IMR-90 (cell line): ENCODE results near the gene CTIF. TPM values are rescaled to one million over a fixed set of nuclear protein-coding genes. Genes with fewer than 3 reads are reported as not detected.
A peak's percentile ranks its signal among the peaks of the same experiment; 100 is the strongest.

Experiments
- ATAC-seq: fragments of 200-7000 bp; cut with Tn5 transposase; 2 replicates; pipeline ENCODE4 v1.9.1; 2020; ENCODE audit warnings: low read depth, mild to moderate bottlenecking, moderate library complexity
- BruUV-seq: library from RNA; stranded (reverse); fragments of 400-500 nt; replicated peaks from 2 replicates; lab custom pipeline; 2021; lab: Mats Ljungman, UMichigan
- CTCF ChIA-PET: fragments of 300-600 bp; formaldehyde crosslinking; extraction: SDS; loops from one replicate; lab custom pipeline; 2021; ENCODE audit warnings: antibody characterized with exemption; lab: Yijun Ruan, JAX
- POLR2A ChIA-PET: fragments of 300-600 bp; sonication (Branson Sonifier 250); formaldehyde crosslinking; loops from one replicate; lab custom pipeline; 2022; ENCODE audit warnings: antibody characterized with exemption; ENCODE audit not compliant: unreplicated experiment; lab: Charles Lee
- DNase-seq: peaks from one replicate; pipeline ENCODE4 v3.0.0; 2013
- H2AFZ ChIP-seq: replicated peaks from 2 replicates; pipeline ENCODE3; 2013; ENCODE audit warnings: low read length, mild to moderate bottlenecking; ENCODE audit not compliant: poor library complexity
- H2AK5ac ChIP-seq: 2 replicates; pipeline ENCODE4 v1.6.1; 2013; ENCODE audit warnings: low read depth, low read length, inconsistent platforms
- H2AK9ac ChIP-seq: replicated peaks from 2 replicates; pipeline ENCODE3; 2013; ENCODE audit warnings: mild to moderate bottlenecking, low read depth, low read length, moderate library complexity; ENCODE audit not compliant: poor library complexity
- H2BK120ac ChIP-seq: 2 replicates; pipeline ENCODE4 v1.6.1; 2013; ENCODE audit warnings: low read depth, low read length, inconsistent platforms
- H2BK15ac ChIP-seq: 3 replicates; pipeline ENCODE4 v1.6.1; 2013; ENCODE audit warnings: low read depth, low read length, inconsistent platforms
- H2BK20ac ChIP-seq: 2 replicates; pipeline ENCODE4 v1.6.1; 2013; ENCODE audit warnings: low read depth, mild to moderate bottlenecking, inconsistent platforms, low read length, moderate library complexity
- H2BK5ac ChIP-seq: 2 replicates; pipeline ENCODE4 v1.6.1; 2013; ENCODE audit warnings: mild to moderate bottlenecking, low read depth, low read length, inconsistent platforms; ENCODE audit not compliant: poor library complexity, severe bottlenecking
- H3K14ac ChIP-seq: replicated peaks from 2 replicates; pipeline ENCODE4 v1.6.1; 2013; ENCODE audit warnings: low read depth, low read length, inconsistent platforms
- H3K18ac ChIP-seq: 2 replicates; pipeline ENCODE4 v1.6.1; 2013; ENCODE audit warnings: low read depth, low read length, control low read depth
- H3K23ac ChIP-seq: 2 replicates; pipeline ENCODE4 v1.6.1; 2013; ENCODE audit warnings: low read depth, low read length, inconsistent platforms
- H3K27ac ChIP-seq: 2 replicates; pipeline ENCODE4 v1.5.1; 2013; ENCODE audit warnings: mild to moderate bottlenecking, control low read depth, low read length; ENCODE audit not compliant: insufficient read depth
- H3K27me3 ChIP-seq: 2 replicates; pipeline ENCODE4 v1.6.1; 2013; ENCODE audit warnings: low read length; ENCODE audit not compliant: control insufficient read depth, insufficient read depth
- H3K36me3 ChIP-seq: 2 replicates; pipeline ENCODE4 v1.6.1; 2013; ENCODE audit warnings: low read length, mixed read lengths; ENCODE audit not compliant: control insufficient read depth, insufficient read depth
- H3K4ac ChIP-seq: 2 replicates; pipeline ENCODE4 v1.6.1; 2013; ENCODE audit warnings: low read depth, low read length, inconsistent platforms
- H3K4me1 ChIP-seq: 2 replicates; pipeline ENCODE4 v1.6.1; 2013; ENCODE audit warnings: low read length, mixed read lengths; ENCODE audit not compliant: control insufficient read depth, insufficient read depth
- H3K4me2 ChIP-seq: 2 replicates; pipeline ENCODE4 v1.6.1; 2013; ENCODE audit warnings: low read depth, mild to moderate bottlenecking, control low read depth, low read length, moderate library complexity
- H3K4me3 ChIP-seq: 2 replicates; pipeline ENCODE4 v1.5.1; 2013; ENCODE audit warnings: low read depth, mild to moderate bottlenecking, control low read depth, low read length, moderate library complexity; ENCODE audit not compliant: insufficient read depth
- H3K56ac ChIP-seq: 2 replicates; pipeline ENCODE4 v1.6.1; 2013; ENCODE audit warnings: low read length, inconsistent platforms; ENCODE audit not compliant: insufficient read depth; ENCODE audit errors: extremely low read depth
- H3K79me1 ChIP-seq, 2 experiments: 2 replicates each; pipeline ENCODE4 v1.6.1; 2013; ENCODE audit warnings: low read length in 2 of 2, inconsistent platforms in 1 of 2, low read depth in 1 of 2
- H3K9ac ChIP-seq: 2 replicates; pipeline ENCODE4 v1.6.1; 2013; ENCODE audit warnings: low read depth, low read length, control low read depth
- H3K9me1 ChIP-seq: 2 replicates; pipeline ENCODE4 v1.6.1; 2013; ENCODE audit warnings: low read length, inconsistent platforms; ENCODE audit not compliant: insufficient read depth
- H3K9me3 ChIP-seq: 2 replicates; pipeline ENCODE4 v1.6.1; 2013; ENCODE audit warnings: low read length; ENCODE audit not compliant: control insufficient read depth, insufficient read depth
- H4K20me1 ChIP-seq: 2 replicates; pipeline ENCODE4 v1.6.1; 2013; ENCODE audit warnings: low read length, inconsistent platforms; ENCODE audit not compliant: insufficient read depth
- H4K5ac ChIP-seq: 2 replicates; pipeline ENCODE4 v1.6.1; 2013; ENCODE audit warnings: mild to moderate bottlenecking, low read depth, low read length, control low read depth
- H4K8ac ChIP-seq, 2 experiments: 2 replicates each; pipeline ENCODE4 v1.6.1; 2013; ENCODE audit warnings: low read depth in 2 of 2, low read length in 2 of 2, control low read depth in 1 of 2, inconsistent platforms in 1 of 2
- H4K91ac ChIP-seq: 2 replicates; pipeline ENCODE4 v1.6.1; 2013; ENCODE audit warnings: low read depth, low read length, inconsistent platforms; ENCODE audit not compliant: insufficient read depth
- CHD1 ChIP-seq: IDR thresholded peaks from 2 replicates; pipeline ENCODE4 v1.6.1; 2012; ENCODE audit warnings: low read depth, low read length, improper control_type of control experiment
- MAZ ChIP-seq: IDR thresholded peaks from 2 replicates; pipeline ENCODE4 v1.6.1; 2012; ENCODE audit warnings: low read depth, mild to moderate bottlenecking, low read length, improper control_type of control experiment, moderate library complexity, borderline replicate concordance
- POLR2A ChIP-seq: IDR thresholded peaks from 2 replicates; pipeline ENCODE4 v1.6.1; 2012; ENCODE audit warnings: mild to moderate bottlenecking, low read depth, low read length
- RAD21 ChIP-seq: IDR thresholded peaks from 2 replicates; pipeline ENCODE4 v1.6.1; 2012; ENCODE audit warnings: low read length, improper control_type of control experiment
- SMC3 ChIP-seq: fragments of 150-350 bp; IDR thresholded peaks from 2 replicates; pipeline ENCODE4 v1.6.1; 2016; ENCODE audit warnings: low read depth, mild to moderate bottlenecking, antibody characterized with exemption, low read length, moderate library complexity
- USF2 ChIP-seq: fragments of 150-350 bp; IDR thresholded peaks from 2 replicates; pipeline ENCODE4 v1.6.1; 2017; ENCODE audit warnings: mild to moderate bottlenecking, antibody characterized with exemption, low read length, low read depth
- whole genome bisulfite sequencing, 2 experiments: methylation state at CpG; one replicate each; pipeline versions ENCODE4 v1.1.5 to v1.1.7; 2013; ENCODE audit warnings: missing lambda C conversion rate in 2 of 2; ENCODE audit not compliant: insufficient read length in 1 of 2; ENCODE audit errors: extremely low coverage in 2 of 2; 5-methylcytosine and 5-hydroxymethylcytosine counted together
- dilution Hi-C: fragments of 300-500 bp; cut with HindIII; formaldehyde crosslinking; loops from one replicate; pipeline ENCODE4 v1.14.3; 2018; ENCODE audit warnings: low sequenced_read_pairs; ENCODE audit not compliant: unreplicated experiment
- in situ Hi-C: fragments of 300-500 bp; cut with MboI; formaldehyde crosslinking; loops from 3 replicates; pipeline ENCODE4 v1.14.3; 2019; ENCODE audit warnings: low sequenced_read_pairs, inconsistent platforms, mixed read lengths
- intact Hi-C: fragments of 100-400 bp; cut with micrococcal nuclease; formaldehyde crosslinking; loops from 2 replicates; pipeline ENCODE4 v1.10.0; 2022
- polyA plus RNA-seq, 3 experiments: library from polyadenylated mRNA; depleted of rRNA; stranded (reverse); fragments of >200 nt; gene quantifications; 2 replicates each; pipeline ENCODE4 v1.2.3, GENCODE V29; 2012; ENCODE audit warnings: low replicate concordance in 1 of 3
- total RNA-seq: library from RNA; depleted of rRNA; stranded (reverse); fragments of >200 nt; gene quantifications from 2 replicates; pipeline ENCODE4 v1.2.3, GENCODE V29; 2012

Gene CTIF
- total and polyA plus RNA-seq, 2 of the 4 experiments (the other 2 are of a cell fraction): 25.1 to 57.0 TPM

DNA sequence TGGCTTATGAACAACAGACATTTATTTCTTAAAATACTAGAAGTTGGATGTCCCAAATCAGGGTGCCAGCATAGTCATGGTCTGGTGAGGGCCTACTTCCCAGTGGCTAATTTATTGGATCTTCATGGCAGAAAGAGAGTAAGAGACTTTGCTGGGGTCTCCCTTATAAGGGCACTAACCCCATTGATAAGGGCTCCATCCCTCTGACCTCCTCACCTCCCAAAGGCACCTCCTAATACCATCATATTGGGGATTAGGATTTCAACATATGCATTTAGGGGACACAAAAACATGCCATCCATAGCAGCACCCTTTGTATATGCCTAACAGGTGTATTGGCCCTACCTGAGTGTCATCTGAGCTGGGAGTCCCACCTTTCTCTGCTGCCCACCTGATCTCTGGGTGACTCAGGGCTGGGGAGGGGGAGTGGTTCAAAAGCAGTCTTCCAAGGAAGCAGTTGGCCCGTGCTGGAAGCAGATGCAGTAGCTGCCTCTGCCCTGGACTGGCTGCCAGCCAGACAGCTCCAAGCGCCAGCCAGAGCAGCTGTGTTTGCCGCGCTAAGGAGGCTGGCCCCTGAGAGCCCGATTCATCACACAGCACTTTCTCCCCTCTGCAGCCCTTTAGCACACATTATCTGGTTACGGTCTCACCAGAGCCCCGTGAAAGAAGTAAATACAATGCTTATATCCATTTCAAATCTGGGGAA, 327.4 kb downstream of the CTIF start:
- ATAC-seq: peak; percentile 72
- H4K20me1 ChIP-seq: no peaks in the 10 kb centered on the region; the same call in 1 of the 2 replicates
- no peak overlapping the region for H2BK5ac ChIP-seq
- ChIA-PET CTCF (interaction anchor here (0.6 kb wide), 1 partner anchor 59 kb away, joined by 3 read pairs; no protein-coding TSS in a partner anchor), POLR2A (no interaction called here)
- peak; percentile 85 for DNase-seq
- no peak overlapping the region for H4K5ac ChIP-seq
- no peak overlapping the region for H3K56ac ChIP-seq
- H3K4ac ChIP-seq: no peak overlapping the region
- dilution Hi-C loops (no loop called here), in situ Hi-C loops (no loop called here), intact Hi-C loops (loop anchor here (5.0 kb wide), 1 partner anchor 81 kb away; no protein-coding TSS in a partner anchor)
- no peak overlapping the region for H3K18ac ChIP-seq
- H4K8ac ChIP-seq: no peak overlapping the region
- no peak overlapping the region for H2AK9ac ChIP-seq
- no peak overlapping the region for H3K4me2 ChIP-seq
- no peak for TF ChIP-seq CHD1
- peak; percentile 9; the same call in 1 of the 2 replicates for TF ChIP-seq RAD21
- 0 out of 2 replicates have a peak, but pooled peaks have one; percentile 26 for TF ChIP-seq MAZ
- 0 out of 2 replicates have a peak, but pooled peaks have one; percentile 20 for TF ChIP-seq SMC3
- no peak for TF ChIP-seq POLR2A
- 0 out of 2 replicates have a peak, but pooled peaks have one; percentile 15 for TF ChIP-seq USF2
- no peak overlapping the region for H3K27ac ChIP-seq
- peaks cover 4% of the 10 kb centered on the region; the same call in 1 of the 2 replicates for H3K9me1 ChIP-seq
- no peak overlapping the region for H2BK15ac ChIP-seq
- WGBS, 2 experiments: 20% methylated on average over 4 of the region's 7 CpGs; no CpG with 5 or more reads in 1 of the 2 experiments
- no peak overlapping the region for H2AK5ac ChIP-seq
- H3K4me1 ChIP-seq: peaks cover 12% of the 10 kb centered on the region; the same call in 1 of the 2 replicates
- no peak overlapping the region for H3K14ac ChIP-seq
- no peak overlapping the region for H3K9ac ChIP-seq
- no peak overlapping the region for H3K4me3 ChIP-seq
- H3K23ac ChIP-seq: no peak overlapping the region
- H3K27me3 ChIP-seq: no peaks in the 10 kb centered on the region
- H3K9me3 ChIP-seq: peaks cover 4% of the 10 kb centered on the region
- H2BK20ac ChIP-seq: no peak overlapping the region
- peaks cover 15% of the 10 kb centered on the region; the same call in 1 of the 2 replicates for H3K36me3 ChIP-seq
- H3K79me1 ChIP-seq: peaks cover 0 to 12% of the 10 kb centered on the region in 2 experiments; a peak in 2 of 4 replicates
- no TSS peak for BruUV-seq
- H2BK120ac ChIP-seq: no peak overlapping the region
- no peak overlapping the region for H4K91ac ChIP-seq
- H2AFZ ChIP-seq: no peak overlapping the region
